Peyer's patch (tissue), 4 donors: ENCODE results near the gene ARHGEF40. TPM values are rescaled to one million over a fixed set of nuclear protein-coding genes. Genes with fewer than 3 reads are reported as not detected.

Experiments
- DNase-seq, 3 donors: peaks; one replicate each; pipeline ENCODE4 v3.0.0-alpha.2; 2017 to 2019
- H3K27ac ChIP-seq, 4 donors: fragments of 200-600 bp; sonication (generic); one replicate each; pipeline ENCODE4 v1.5.1; 2016 to 2019
- H3K27me3 ChIP-seq, 2 donors: fragments of 200-600 bp; sonication (generic); one replicate each; pipeline ENCODE4 v1.5.1; 2019
- H3K36me3 ChIP-seq, 3 donors: fragments of 200-600 bp; sonication (generic); one replicate each; pipeline ENCODE4 v1.5.1; 2016 to 2019
- H3K4me1 ChIP-seq, 4 donors: fragments of 200-600 bp; sonication (generic); one replicate each; pipeline ENCODE4 v1.5.1; 2016 to 2019
- H3K4me3 ChIP-seq, 4 donors: fragments of 200-600 bp; sonication (generic); 1 replicate in 3 of 4; 2 replicates in 1 of 4; pipeline ENCODE4 v1.5.1; 2016 to 2019; ENCODE audit warnings: mild to moderate bottlenecking in 1 of 4
- H3K9me3 ChIP-seq, 4 donors: fragments of 200-600 bp; sonication (generic); one replicate each; pipeline ENCODE4 v1.5.1; 2016 to 2019; ENCODE audit warnings: mild to moderate bottlenecking in 1 of 4
- CTCF ChIP-seq, 6 experiments: fragments of 450-650 bp in 4 of 6; fragments of 200-600 bp in 2 of 6; sonication (generic) in 1 of 6; IDR thresholded peaks; one replicate each; pipeline ENCODE4 v1.5.1; 2017 to 2019; ENCODE audit warnings: antibody characterized with exemption in 6 of 6, mild to moderate bottlenecking in 3 of 6, moderate library complexity in 1 of 6
- POLR2A ChIP-seq, 2 donors: fragments of 450-650 bp; IDR thresholded peaks; one replicate each; pipeline ENCODE4 v1.5.1; 2017; ENCODE audit warnings: antibody characterized with exemption in 2 of 2, mild to moderate bottlenecking in 2 of 2, moderate library complexity in 2 of 2
- total RNA-seq, 4 donors: library from RNA; depleted of rRNA; stranded (reverse); fragments of >200 nt; gene quantifications; one replicate each; pipeline ENCODE4 v1.1.0, GENCODE V29; 2016

Gene ARHGEF40
- total RNA-seq, 4 donors from 2014 or later = 19.8 to 57.8 (median 34.6) TPM

GRCh38 chr14:21081521-21082142, 11.5 kb downstream of the ARHGEF40 start:
- no peak overlapping the region for H3K4me3 ChIP-seq
- peak in 1 of 3 donors; percentile 42 for DNase-seq
- no peaks in the 10 kb centered on the region for H3K9me3 ChIP-seq
- peaks cover 0 to 68% (median 0%) of the 10 kb centered on the region in 3 donors for H3K36me3 ChIP-seq
- H3K27ac ChIP-seq = no peak overlapping the region
- H3K27me3 ChIP-seq = no peaks in the 10 kb centered on the region
- no peak for TF ChIP-seq CTCF (IDR thresholded peaks at IDR 0.05)
- TF ChIP-seq POLR2A (IDR thresholded peaks at IDR 0.05) = no peak
- H3K4me1 ChIP-seq = no peaks in the 10 kb centered on the region

GRCh38 chr14:21083565-21084325, 13.6 kb downstream of the ARHGEF40 start:
- Histone ChIP-seq H3K4me3 (no peak overlapping the region), H3K9me3 (no peaks in the 10 kb centered on the region), H3K27ac (no peak overlapping the region), H3K36me3 (peaks cover 0 to 63% (median 0%) of the 10 kb centered on the region in 3 donors), H3K27me3 (no peaks in the 10 kb centered on the region), H3K4me1 (peaks cover 0 to 6% (median 0%) of the 10 kb centered on the region in 4 donors)
- DNase-seq = no peak
- TF ChIP-seq CTCF (IDR thresholded peaks at IDR 0.05) (no peak), POLR2A (IDR thresholded peaks at IDR 0.05) (no peak)

- Histone ChIP-seq H3K36me3 (peaks cover 0 to 61% (median 0%) of the 10 kb centered on the region in 3 donors), H3K4me1 (peaks cover 0 to 6% (median 0%) of the 10 kb centered on the region in 4 donors), H3K27me3 (no peaks in the 10 kb centered on the region), H3K4me3 (no peak overlapping the region), H3K9me3 (no peaks in the 10 kb centered on the region), H3K27ac (peak overlapping the region in 1 of 4 donors; percentile 2)
- no peak for DNase-seq
- TF ChIP-seq CTCF (IDR thresholded peaks at IDR 0.05) (no peak), POLR2A (IDR thresholded peaks at IDR 0.05) (no peak)
Measured at GRCh38 chr14:21084396-21084795, 14.3 kb downstream of the ARHGEF40 start.

GRCh38 chr14:21084998-21085853, 15.1 kb downstream of the ARHGEF40 start:
- no peak for DNase-seq
- H3K27ac ChIP-seq = peak overlapping the region in 1 of 4 donors; percentile 2
- H3K4me3 ChIP-seq = no peak overlapping the region
- no peaks in the 10 kb centered on the region for H3K9me3 ChIP-seq
- H3K36me3 ChIP-seq = peaks cover 0 to 53% (median 0%) of the 10 kb centered on the region in 3 donors
- H3K27me3 ChIP-seq = no peaks in the 10 kb centered on the region
- peaks cover 0 to 10% (median 0%) of the 10 kb centered on the region in 4 donors for H3K4me1 ChIP-seq
- TF ChIP-seq POLR2A (IDR thresholded peaks at IDR 0.05) (no peak), CTCF (IDR thresholded peaks at IDR 0.05) (no peak)

- TF ChIP-seq CTCF (IDR thresholded peaks at IDR 0.05) (no peak), POLR2A (IDR thresholded peaks at IDR 0.05) (no peak)
- H3K36me3 ChIP-seq = peaks cover 0 to 55% (median 0%) of the 10 kb centered on the region in 3 donors
- no peak overlapping the region for H3K4me3 ChIP-seq
- DNase-seq = no peak
- peak overlapping the region in 2 of 4 donors; percentile 16 to 40 for H3K27ac ChIP-seq
- H3K4me1 ChIP-seq = peaks cover 0 to 13% (median 0%) of the 10 kb centered on the region in 4 donors
- no peaks in the 10 kb centered on the region for H3K9me3 ChIP-seq
- H3K27me3 ChIP-seq = no peaks in the 10 kb centered on the region
Measured at GRCh38 chr14:21086908-21087293, 16.8 kb downstream of the ARHGEF40 start.
